Measurements from ENCODE around the gene KRT8.

Gene KRT8

DNA sequence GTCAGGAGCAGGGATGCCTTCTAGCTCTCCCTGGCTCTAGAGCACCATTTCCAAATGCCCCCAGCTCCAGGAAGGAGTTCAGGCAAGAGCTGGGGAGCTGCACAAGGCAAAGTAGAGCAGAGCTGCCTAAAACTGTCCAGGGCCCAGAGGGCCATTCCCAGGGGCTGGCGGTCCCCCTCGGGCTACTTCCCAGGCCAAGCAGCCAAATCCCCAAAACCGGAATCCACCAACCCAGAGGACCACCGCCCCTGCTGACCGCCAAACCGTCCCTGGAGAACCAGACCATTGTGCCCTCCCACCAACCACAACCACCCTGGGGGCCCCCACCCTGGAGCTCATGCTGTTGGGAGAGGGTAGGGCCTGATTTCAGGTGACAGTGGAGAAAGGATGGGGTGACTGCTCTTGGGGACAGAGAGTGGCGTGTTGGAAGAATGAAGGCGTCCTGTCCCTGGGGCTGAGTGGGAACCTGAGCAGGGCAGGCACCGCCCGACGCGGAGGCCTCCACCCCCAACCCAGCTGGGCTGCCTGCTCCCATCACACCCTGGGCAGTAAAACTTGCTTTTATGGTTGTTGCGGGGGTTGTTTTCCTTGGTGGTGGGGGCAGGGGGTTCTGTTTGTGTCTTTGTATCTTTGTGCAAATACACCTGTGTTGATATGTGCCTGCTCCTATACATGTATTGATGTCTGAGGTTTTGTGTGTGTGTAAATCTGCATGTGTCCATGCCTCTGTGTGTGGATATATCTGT, 32.1 kb downstream of the KRT8 start:
- no peak overlapping the region for H3K9ac ChIP-seq (ENCODE audit: low read depth, low read length)
- no peaks in the 10 kb centered on the region for H3K9me3 ChIP-seq (ENCODE audit: control insufficient read depth, insufficient read depth, low read length)
- no peaks in the 10 kb centered on the region for H3K36me3 ChIP-seq (ENCODE audit: control insufficient read depth, insufficient read depth, low read length)
- no peak overlapping the region for H3K27ac ChIP-seq (ENCODE audit: low read depth, low read length)
- peaks cover 19% of the 10 kb centered on the region for H3K27me3 ChIP-seq (ENCODE audit: control insufficient read depth, insufficient read depth, low read length)
- no peak overlapping the region for H3K4me3 ChIP-seq (ENCODE audit: low read depth, low read length)
- 0 out of 2 replicates have a peak, but pooled peaks cover 3% of the 10 kb centered on the region for H3K4me1 ChIP-seq (ENCODE audit: control insufficient read depth, insufficient read depth, low read length)

DNA sequence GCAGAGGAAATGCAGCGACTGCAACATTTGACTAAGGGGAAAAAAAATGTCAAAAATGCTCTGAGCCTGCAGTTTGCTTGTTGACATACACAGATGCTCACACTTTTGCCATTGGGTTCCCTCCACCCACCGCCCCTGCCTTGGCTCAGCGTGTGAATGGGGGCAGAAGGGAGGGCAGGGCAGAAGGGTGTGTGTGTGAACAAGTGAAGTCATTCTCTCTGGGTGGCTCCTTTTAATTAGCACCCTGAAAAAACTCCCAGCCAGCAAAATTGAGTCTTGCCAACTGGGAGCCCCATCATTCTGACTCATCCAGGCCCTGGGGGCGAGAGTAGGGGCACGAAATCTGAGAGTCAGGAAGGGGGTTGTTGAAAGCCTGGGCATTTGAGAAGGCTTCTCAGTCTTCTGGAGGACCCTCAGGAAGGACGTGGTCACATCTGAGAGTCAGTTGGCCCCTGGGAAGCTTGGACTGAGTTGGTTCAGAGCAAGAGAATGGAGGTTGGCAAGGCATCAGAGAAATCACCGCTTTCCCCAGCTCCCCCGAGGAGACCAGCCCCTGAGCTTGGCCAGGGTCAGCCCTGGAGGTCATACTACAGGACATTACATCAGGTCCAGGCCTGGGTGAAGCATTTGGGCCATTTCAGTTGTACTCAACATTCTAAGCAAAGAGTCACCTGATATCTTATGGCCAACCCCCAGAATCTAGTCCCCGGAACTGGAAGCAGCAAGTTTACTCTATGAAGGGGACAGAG, 33.4 kb downstream of the KRT8 start:
- H3K27me3 ChIP-seq (ENCODE audit: control insufficient read depth, insufficient read depth, low read length): peaks cover 19% of the 10 kb centered on the region
- H3K27ac ChIP-seq (ENCODE audit: low read depth, low read length): no peak overlapping the region
- H3K9ac ChIP-seq (ENCODE audit: low read depth, low read length): no peak overlapping the region
- H3K4me3 ChIP-seq (ENCODE audit: low read depth, low read length): no peak overlapping the region
- no peaks in the 10 kb centered on the region for H3K36me3 ChIP-seq (ENCODE audit: control insufficient read depth, insufficient read depth, low read length)
- no peaks in the 10 kb centered on the region for H3K9me3 ChIP-seq (ENCODE audit: control insufficient read depth, insufficient read depth, low read length)
- 0 out of 2 replicates have a peak, but pooled peaks cover 5% of the 10 kb centered on the region for H3K4me1 ChIP-seq (ENCODE audit: control insufficient read depth, insufficient read depth, low read length)

DNA sequence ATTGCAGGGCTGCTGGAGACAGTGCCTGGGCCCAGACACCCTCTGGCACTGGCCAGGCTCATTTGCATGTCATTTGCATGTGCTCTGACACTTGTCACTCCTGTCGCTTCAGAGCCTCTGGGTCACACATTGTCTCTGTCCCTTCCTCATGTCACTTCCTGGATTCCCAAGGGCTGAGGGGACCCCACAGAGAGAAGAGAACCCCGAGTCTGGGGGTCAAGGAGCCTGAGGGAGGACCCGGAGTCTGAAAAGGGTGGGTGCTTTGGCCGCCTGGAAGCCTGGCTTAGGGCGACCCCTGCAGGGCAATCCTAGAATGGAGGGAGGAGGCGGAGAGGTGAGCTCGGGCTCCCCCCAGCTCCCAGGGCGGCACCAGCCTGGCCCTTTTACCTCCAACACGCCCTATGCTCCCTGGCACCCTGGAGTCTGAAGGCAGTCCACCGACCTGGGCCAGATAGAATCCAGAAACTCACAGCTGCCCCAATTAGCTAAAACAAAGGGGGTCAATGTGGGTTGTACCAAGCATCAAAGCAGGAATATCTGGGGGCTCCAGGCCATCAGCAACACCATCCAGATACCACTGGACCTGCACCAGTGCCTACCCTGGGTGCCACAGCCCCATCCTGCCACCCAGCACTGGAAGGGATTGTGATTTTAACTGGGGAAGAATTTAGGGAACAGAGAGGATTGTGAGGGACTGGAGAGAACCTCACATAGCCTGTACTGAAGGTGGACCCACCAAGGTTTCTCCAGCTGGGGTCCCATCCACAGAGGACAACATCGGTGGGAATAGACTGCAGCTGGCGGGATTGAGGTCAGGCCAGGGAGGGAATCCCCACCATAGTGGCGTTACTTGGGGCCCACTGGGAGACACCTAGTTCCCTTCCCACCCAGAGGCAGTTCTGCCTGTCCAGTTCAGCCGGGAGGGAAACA, 34.2 kb downstream of the KRT8 start:
- H3K27me3 ChIP-seq (ENCODE audit: control insufficient read depth, insufficient read depth, low read length): peaks cover 19% of the 10 kb centered on the region
- H3K4me3 ChIP-seq (ENCODE audit: low read depth, low read length): no peak overlapping the region
- H3K36me3 ChIP-seq (ENCODE audit: control insufficient read depth, insufficient read depth, low read length): no peaks in the 10 kb centered on the region
- H3K4me1 ChIP-seq (ENCODE audit: control insufficient read depth, insufficient read depth, low read length): 0 out of 2 replicates have a peak, but pooled peaks cover 5% of the 10 kb centered on the region
- H3K27ac ChIP-seq (ENCODE audit: low read depth, low read length): no peak overlapping the region
- no peaks in the 10 kb centered on the region for H3K9me3 ChIP-seq (ENCODE audit: control insufficient read depth, insufficient read depth, low read length)
- no peak overlapping the region for H3K9ac ChIP-seq (ENCODE audit: low read depth, low read length)

DNA sequence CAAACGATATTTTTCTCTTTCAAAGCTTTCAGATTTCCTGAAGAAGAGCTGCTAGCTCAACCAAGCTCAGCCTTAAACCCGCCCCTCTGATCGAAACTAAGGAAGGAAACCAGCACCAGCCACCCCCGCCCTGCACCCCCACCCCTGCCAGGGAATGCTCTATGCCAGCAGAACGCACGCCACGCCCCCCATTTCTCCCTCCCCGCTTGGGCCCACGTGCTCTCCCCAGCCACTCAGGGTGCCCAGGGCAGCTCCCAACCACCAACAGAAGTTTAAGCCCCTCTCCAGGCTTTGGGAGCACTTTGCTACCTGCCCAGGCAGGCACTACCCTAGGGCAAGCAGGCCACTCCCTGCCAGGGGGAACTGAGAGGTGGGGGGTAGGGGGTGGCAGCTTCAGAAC, 37.2 kb downstream of the KRT8 start:
- H3K36me3 ChIP-seq (ENCODE audit: control insufficient read depth, insufficient read depth, low read length): no peaks in the 10 kb centered on the region
- H3K27me3 ChIP-seq (ENCODE audit: control insufficient read depth, insufficient read depth, low read length): no peaks in the 10 kb centered on the region
- no peak overlapping the region for H3K9ac ChIP-seq (ENCODE audit: low read depth, low read length)
- no peak overlapping the region for H3K4me3 ChIP-seq (ENCODE audit: low read depth, low read length)
- no peak overlapping the region for H3K27ac ChIP-seq (ENCODE audit: low read depth, low read length)
- H3K4me1 ChIP-seq (ENCODE audit: control insufficient read depth, insufficient read depth, low read length): 0 out of 2 replicates have a peak, but pooled peaks cover 2% of the 10 kb centered on the region
- H3K9me3 ChIP-seq (ENCODE audit: control insufficient read depth, insufficient read depth, low read length): no peaks in the 10 kb centered on the region

DNA sequence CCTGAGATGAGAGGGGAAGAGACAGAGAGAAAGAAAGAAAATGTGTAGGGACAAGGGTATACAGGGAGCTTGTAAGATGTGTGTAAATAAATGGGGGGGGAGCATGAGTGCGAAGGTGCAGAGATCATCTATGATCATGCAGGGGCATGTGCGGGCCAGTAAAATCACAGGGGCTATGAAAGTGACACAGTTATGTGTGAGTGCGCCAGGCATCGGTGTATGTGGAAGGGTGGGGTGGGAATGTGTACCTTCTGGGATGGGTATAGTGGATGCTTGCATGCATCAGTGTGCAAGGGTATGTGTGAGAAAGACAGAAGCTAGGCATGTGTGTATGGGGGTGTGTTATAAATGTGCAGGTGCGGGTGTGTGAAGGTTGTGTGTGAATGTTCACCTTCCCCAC, 37.7 kb downstream of the KRT8 start:
- Histone ChIP-seq H3K9me3 (ENCODE audit: control insufficient read depth, insufficient read depth, low read length) (no peaks in the 10 kb centered on the region), H3K27me3 (ENCODE audit: control insufficient read depth, insufficient read depth, low read length) (no peaks in the 10 kb centered on the region), H3K9ac (ENCODE audit: low read depth, low read length) (no peak overlapping the region), H3K27ac (ENCODE audit: low read depth, low read length) (no peak overlapping the region), H3K4me3 (ENCODE audit: low read depth, low read length) (no peak overlapping the region), H3K36me3 (ENCODE audit: control insufficient read depth, insufficient read depth, low read length) (no peaks in the 10 kb centered on the region), H3K4me1 (ENCODE audit: control insufficient read depth, insufficient read depth, low read length) (0 out of 2 replicates have a peak, but pooled peaks cover 2% of the 10 kb centered on the region)

DNA sequence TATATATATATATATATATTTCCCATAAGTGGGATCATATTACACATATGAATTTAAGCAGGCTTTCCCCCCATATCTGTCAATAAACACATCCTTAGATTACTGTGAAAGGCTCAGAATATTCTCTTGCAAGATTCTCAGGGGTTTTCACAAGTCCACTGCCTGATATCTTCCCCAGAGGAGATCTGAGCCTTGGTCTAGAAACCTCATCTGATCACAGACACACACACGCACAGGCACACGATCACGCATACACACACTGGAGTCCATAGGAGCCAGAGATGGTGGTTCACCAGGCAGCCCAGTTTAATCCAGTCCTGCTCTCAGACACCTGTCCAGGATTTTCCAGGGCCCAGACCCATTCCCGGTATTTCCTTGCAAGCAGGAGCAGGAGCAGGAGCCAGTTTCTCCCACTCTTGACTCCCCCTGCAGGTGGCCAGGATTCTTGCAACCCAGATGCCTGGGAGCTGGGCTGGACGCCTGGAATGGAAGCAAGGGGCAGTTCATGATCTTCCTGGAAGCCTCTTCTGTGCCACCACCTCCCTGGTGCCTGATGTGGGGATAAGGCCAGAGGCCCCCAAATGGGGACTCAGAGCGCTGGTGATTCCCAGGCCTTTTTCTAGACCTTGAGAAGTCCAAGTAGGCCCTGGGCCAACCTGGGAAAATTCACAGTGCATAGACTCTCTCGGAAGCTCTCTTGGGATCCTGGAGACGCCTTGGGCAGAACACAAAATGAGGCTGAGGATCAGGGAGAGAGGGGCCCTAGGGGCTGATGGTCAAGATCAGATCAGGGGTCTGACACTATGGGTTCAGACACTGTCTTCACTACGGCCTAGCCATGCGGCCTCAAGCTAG, 39.6 kb downstream of the KRT8 start:
- H3K9ac ChIP-seq (ENCODE audit: low read depth, low read length): no peak overlapping the region
- H3K36me3 ChIP-seq (ENCODE audit: control insufficient read depth, insufficient read depth, low read length): no peaks in the 10 kb centered on the region
- H3K9me3 ChIP-seq (ENCODE audit: control insufficient read depth, insufficient read depth, low read length): no peaks in the 10 kb centered on the region
- no peaks in the 10 kb centered on the region for H3K27me3 ChIP-seq (ENCODE audit: control insufficient read depth, insufficient read depth, low read length)
- no peak overlapping the region for H3K4me3 ChIP-seq (ENCODE audit: low read depth, low read length)
- H3K27ac ChIP-seq (ENCODE audit: low read depth, low read length): no peak overlapping the region
- H3K4me1 ChIP-seq (ENCODE audit: control insufficient read depth, insufficient read depth, low read length): 0 out of 2 replicates have a peak, but pooled peaks cover 2% of the 10 kb centered on the region

DNA sequence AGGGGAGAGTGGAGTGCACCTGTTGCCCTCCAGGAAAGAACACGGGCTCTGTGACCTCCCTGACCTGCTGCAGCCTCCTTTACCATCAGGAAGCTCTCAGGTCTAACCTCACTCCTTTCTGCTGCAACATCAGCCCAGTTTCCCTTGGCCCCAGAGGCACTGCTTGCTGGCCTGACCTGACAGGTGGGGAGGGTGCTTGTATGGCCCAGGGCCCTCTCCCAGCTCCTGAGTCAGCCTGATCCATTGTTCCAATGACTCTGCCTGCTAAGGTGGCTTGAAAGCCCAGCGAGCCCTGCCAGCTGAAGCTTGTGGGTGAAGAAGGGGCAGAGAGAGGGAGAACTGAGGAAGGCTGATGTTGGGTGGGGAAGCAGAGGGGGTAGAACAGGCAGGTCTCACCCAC, 42.9 kb downstream of the KRT8 start:
- Histone ChIP-seq H3K4me3 (ENCODE audit: low read depth, low read length) (no peak overlapping the region), H3K27ac (ENCODE audit: low read depth, low read length) (no peak overlapping the region), H3K9me3 (ENCODE audit: control insufficient read depth, insufficient read depth, low read length) (no peaks in the 10 kb centered on the region), H3K9ac (ENCODE audit: low read depth, low read length) (no peak overlapping the region), H3K36me3 (ENCODE audit: control insufficient read depth, insufficient read depth, low read length) (no peaks in the 10 kb centered on the region), H3K4me1 (ENCODE audit: control insufficient read depth, insufficient read depth, low read length) (no peaks in the 10 kb centered on the region), H3K27me3 (ENCODE audit: control insufficient read depth, insufficient read depth, low read length) (no peaks in the 10 kb centered on the region; the same call in 1 of the 2 replicates)

DNA sequence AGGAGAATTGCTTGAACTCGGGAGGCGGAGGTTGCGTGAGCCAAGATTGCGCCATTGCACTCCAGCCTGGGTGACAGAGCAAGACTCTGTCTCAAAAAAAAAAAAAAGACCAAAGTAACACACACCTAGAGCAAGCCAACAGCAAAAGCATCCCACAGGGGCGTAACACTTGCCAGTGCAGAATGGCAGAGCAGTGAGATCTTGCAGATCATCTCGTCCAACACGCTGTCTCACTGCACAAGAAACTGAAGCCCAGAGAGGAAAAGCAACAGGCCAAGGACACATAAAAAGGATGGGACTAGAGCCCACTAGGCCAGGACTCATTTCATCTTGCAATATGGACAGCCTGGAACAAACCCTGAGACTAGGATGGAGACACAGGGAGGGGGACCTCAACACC, 43.4 kb downstream of the KRT8 start:
- Histone ChIP-seq H3K36me3 (ENCODE audit: control insufficient read depth, insufficient read depth, low read length) (no peaks in the 10 kb centered on the region), H3K9ac (ENCODE audit: low read depth, low read length) (no peak overlapping the region), H3K4me3 (ENCODE audit: low read depth, low read length) (no peak overlapping the region), H3K4me1 (ENCODE audit: control insufficient read depth, insufficient read depth, low read length) (no peaks in the 10 kb centered on the region), H3K27me3 (ENCODE audit: control insufficient read depth, insufficient read depth, low read length) (no peaks in the 10 kb centered on the region; the same call in 1 of the 2 replicates), H3K27ac (ENCODE audit: low read depth, low read length) (no peak overlapping the region), H3K9me3 (ENCODE audit: control insufficient read depth, insufficient read depth, low read length) (no peaks in the 10 kb centered on the region)

DNA sequence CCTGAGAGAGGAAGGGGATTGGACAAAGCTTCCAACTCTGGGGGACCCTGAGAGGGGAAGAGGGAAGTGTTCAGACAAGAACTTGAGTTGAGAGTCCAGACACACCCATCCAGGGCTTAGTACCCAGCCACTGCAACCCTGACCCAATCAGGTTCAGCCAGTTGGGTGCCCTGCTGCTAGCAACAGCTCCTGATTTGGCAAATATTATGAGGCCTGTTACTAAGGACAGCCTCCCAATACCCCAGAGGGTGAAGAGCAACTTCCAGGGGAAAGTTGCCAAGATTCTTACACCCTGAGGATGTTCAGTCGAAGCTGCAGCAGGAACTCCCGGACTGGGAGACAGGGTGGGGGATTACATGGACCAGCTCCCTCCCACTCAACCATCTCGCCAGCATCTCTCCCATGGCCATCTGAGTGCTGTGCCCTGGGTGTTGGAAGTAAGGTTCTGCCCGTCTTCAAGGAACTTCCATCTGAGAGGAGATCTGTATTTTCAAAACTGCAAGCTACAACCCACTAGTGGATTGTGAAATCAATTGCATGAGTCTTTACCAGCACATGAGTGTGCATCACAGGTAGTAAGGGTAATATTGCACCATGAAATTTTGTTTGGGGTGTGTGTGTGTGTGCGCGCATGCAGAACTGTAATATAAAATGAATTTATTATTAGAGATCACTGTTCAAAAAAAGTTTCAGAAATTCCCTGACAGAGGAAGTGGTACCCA, 44.6 kb downstream of the KRT8 start:
- H3K36me3 ChIP-seq (ENCODE audit: control insufficient read depth, insufficient read depth, low read length): no peaks in the 10 kb centered on the region
- no peaks in the 10 kb centered on the region for H3K4me1 ChIP-seq (ENCODE audit: control insufficient read depth, insufficient read depth, low read length)
- no peak overlapping the region for H3K4me3 ChIP-seq (ENCODE audit: low read depth, low read length)
- H3K9ac ChIP-seq (ENCODE audit: low read depth, low read length): no peak overlapping the region
- no peak overlapping the region for H3K27ac ChIP-seq (ENCODE audit: low read depth, low read length)
- no peaks in the 10 kb centered on the region; the same call in 1 of the 2 replicates for H3K27me3 ChIP-seq (ENCODE audit: control insufficient read depth, insufficient read depth, low read length)
- no peaks in the 10 kb centered on the region for H3K9me3 ChIP-seq (ENCODE audit: control insufficient read depth, insufficient read depth, low read length)
